Measurements from ENCODE around the gene SEPTIN2. TPM values are rescaled to one million over a fixed set of nuclear protein-coding genes. Genes with fewer than 3 reads are reported as not detected.
A peak's percentile ranks its signal among the peaks of the same experiment; 100 is the strongest.

The SEPTIN2 gene
- total RNA-seq, 1 experiment from 2014 or later = 271 TPM

DNA sequence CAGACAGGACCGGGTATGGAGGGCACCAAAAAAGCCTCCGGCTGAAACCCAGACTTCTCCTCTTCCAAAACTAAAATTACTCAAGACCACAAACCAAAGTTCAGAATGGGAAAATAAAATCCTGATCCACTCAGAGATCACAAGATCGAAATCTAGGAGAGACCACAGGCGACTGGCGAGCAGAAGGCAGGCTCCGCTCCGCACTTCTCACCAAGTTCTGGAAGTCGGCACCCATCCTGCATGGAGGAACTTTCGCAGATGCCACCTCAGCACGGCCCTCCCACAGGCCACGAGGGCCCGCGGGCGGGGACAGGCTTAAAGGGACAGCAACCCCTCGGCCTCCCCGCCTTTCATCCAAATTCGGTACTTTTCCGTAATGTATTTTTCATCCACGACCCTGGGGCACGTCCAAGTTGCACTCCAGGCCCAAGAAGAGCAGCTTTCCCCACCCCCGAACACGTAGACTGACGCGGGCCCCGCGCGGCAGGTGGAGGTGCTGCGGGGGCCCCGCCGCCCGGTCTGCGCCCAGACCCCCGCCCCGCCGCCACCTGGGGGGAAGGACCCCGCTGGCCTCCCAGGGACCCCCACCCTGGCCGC, 43.9 kb upstream of the SEPTIN2 start:
- Mint-ChIP-seq H3K27me3 (ENCODE audit: insufficient read depth, unreplicated experiment) (no peaks in the 10 kb centered on the region), H3K27ac (ENCODE audit: low read depth, unreplicated experiment) (peak overlapping the region; percentile 88), H3K9me3 (ENCODE audit: unreplicated experiment) (peaks cover 14% of the 10 kb centered on the region), H3K4me1 (ENCODE audit: insufficient read depth, unreplicated experiment) (peaks cover 48% of the 10 kb centered on the region), H3K36me3 (ENCODE audit: insufficient read depth, unreplicated experiment) (peaks cover 56% of the 10 kb centered on the region), H3K4me3 (ENCODE audit: unreplicated experiment) (peak overlapping the region; percentile 92)
- intact Hi-C loops (cut with micrococcal nuclease) = loop anchor here (2.0 kb wide), 1 partner anchor 43 kb away; the partner anchor contains the start of genes HDLBP and SEPTIN2
- BruUV-seq (replicated peaks) = no TSS peak
- TF ChIP-seq, protein P1, sequence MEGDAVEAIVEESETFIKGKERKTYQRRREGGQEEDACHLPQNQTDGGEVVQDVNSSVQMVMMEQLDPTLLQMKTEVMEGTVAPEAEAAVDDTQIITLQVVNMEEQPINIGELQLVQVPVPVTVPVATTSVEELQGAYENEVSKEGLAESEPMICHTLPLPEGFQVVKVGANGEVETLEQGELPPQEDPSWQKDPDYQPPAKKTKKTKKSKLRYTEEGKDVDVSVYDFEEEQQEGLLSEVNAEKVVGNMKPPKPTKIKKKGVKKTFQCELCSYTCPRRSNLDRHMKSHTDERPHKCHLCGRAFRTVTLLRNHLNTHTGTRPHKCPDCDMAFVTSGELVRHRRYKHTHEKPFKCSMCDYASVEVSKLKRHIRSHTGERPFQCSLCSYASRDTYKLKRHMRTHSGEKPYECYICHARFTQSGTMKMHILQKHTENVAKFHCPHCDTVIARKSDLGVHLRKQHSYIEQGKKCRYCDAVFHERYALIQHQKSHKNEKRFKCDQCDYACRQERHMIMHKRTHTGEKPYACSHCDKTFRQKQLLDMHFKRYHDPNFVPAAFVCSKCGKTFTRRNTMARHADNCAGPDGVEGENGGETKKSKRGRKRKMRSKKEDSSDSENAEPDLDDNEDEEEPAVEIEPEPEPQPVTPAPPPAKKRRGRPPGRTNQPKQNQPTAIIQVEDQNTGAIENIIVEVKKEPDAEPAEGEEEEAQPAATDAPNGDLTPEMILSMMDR (IDR thresholded peaks at IDR 0.05; ENCODE audit: unreplicated experiment) = no peak
- ChIA-PET CTCF (no interaction called here), POLR2A (interaction anchor here (0.8 to 5.5 kb wide), 7 partner anchors 8 to 46 kb away, joined by 3 to 38 read pairs (median 5); partner anchors contain the start of genes HDLBP and SEPTIN2)
- DNase-seq (ENCODE audit: unreplicated experiment) = peak; percentile 83

DNA sequence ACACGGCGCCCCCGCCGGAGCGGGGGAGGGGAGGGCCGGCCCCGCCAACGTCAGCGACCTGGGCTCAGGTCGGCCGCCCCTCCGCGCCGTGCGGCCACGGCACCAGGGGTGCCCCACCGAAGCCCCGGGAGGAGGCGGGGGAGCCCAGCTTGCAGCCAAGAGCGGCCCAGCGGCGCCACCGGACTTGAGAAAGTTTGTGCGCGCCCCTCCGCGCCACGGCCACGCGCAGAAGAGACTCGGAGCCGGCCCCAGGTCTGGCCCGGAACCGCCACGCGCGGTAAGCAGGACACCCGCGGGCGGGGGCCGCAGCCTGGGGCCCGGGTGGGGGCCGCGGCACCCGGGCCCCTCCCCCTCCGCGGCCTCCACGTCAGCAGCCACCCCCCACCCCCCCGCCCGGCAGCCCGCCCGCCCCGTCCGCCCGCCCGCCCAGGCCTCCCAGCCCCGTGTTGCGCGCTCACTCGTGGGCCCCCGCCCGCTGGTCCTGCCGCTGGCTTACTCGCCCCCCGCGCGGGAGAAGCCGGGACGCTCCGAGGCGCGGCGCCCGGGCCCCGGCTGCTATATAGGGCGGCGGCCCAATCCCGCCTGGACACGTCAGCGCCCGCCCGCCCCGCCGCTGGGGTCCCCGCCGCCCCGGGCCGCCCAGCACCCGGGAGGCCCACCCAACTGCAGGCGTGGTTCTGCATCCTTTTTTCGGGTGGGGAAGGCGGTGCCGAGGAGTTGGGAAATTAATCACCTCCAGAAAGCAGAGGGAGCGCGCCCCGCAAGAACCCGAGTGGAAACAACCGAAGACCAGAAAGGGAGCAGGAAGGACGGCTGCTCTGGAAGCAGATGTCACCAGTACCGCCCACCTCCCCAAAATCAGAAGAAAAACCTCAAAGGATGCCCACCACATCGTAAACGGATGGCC, 43.2 kb upstream of the SEPTIN2 start:
- CTCF ChIA-PET = no interaction called here
- Mint-ChIP-seq H3K4me1 (ENCODE audit: insufficient read depth, unreplicated experiment) (peaks cover 44% of the 10 kb centered on the region), H3K27me3 (ENCODE audit: insufficient read depth, unreplicated experiment) (no peaks in the 10 kb centered on the region), H3K36me3 (ENCODE audit: insufficient read depth, unreplicated experiment) (peaks cover 54% of the 10 kb centered on the region), H3K9me3 (ENCODE audit: unreplicated experiment) (peaks cover 14% of the 10 kb centered on the region), H3K4me3 (ENCODE audit: unreplicated experiment) (peak overlapping the region; percentile 92), H3K27ac (ENCODE audit: low read depth, unreplicated experiment) (peak overlapping the region; percentile 88)
- TF ChIP-seq, protein P1 (IDR thresholded peaks at IDR 0.05; ENCODE audit: unreplicated experiment) = no peak
- peak; percentile 40 for DNase-seq (ENCODE audit: unreplicated experiment)
- intact Hi-C loops (cut with micrococcal nuclease) = loop anchor here (2.0 kb wide), 1 partner anchor 42 kb away; the partner anchor contains the start of genes HDLBP and SEPTIN2
- no TSS peak for BruUV-seq (replicated peaks)
- POLR2A ChIA-PET = interaction anchor here (0.8 to 5.5 kb wide), 6 partner anchors 8 to 46 kb away, joined by 3 to 38 read pairs (median 4); partner anchors contain the start of genes HDLBP and SEPTIN2

DNA sequence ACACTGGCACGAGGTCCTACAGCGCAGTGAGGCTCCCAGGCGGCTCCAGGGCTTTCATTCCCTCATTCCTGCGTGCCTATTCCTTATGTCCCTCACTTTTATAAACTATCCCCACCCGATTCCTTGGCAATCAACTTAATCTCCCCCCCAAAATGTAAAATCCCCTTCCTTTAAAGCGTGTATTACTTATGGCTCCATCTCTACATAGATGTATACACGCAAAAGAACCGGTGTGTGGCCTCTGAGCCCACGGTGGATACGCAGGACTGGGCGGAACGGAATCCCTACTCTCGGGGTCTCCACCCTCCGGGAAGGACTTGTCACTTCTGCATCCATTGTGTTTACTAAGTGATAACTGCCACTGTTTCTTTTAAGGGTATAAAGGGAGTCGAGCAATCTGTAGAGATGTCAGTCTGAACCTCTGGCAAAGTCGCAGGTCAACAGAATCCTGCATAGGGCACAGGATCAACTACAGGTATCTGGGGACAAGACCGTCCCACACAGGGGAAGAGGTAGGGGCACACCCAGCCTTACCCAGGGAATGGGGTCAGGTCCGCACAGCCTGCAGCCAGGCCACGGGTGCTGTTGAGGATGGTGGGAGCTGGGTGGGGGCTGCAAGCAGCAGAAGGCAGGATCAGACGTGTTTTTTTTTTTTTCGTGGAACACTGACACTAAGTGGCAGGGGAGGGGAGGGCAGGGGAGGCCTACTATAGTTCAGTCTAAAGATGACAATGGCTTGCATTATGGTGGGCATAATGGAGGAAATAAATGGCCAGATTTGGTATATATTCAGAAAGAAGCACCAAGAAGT, 42.3 kb upstream of the SEPTIN2 start:
- Mint-ChIP-seq H3K4me3 (ENCODE audit: unreplicated experiment) (peak overlapping the region; percentile 92), H3K4me1 (ENCODE audit: insufficient read depth, unreplicated experiment) (peaks cover 41% of the 10 kb centered on the region), H3K27me3 (ENCODE audit: insufficient read depth, unreplicated experiment) (no peaks in the 10 kb centered on the region), H3K9me3 (ENCODE audit: unreplicated experiment) (peaks cover 14% of the 10 kb centered on the region), H3K36me3 (ENCODE audit: insufficient read depth, unreplicated experiment) (peaks cover 54% of the 10 kb centered on the region), H3K27ac (ENCODE audit: low read depth, unreplicated experiment) (no peak overlapping the region)
- TSS peak; percentile 79 for BruUV-seq (replicated peaks)
- TF ChIP-seq, protein P1 (IDR thresholded peaks at IDR 0.05; ENCODE audit: unreplicated experiment) = no peak
- intact Hi-C loops (cut with micrococcal nuclease) = loop anchor here (2.0 kb wide), 1 partner anchor 41 kb away; the partner anchor contains the start of genes HDLBP and SEPTIN2
- CTCF ChIA-PET = interaction anchor here (0.6 kb wide), 1 partner anchor 16 kb away, joined by 6 read pairs; no protein-coding TSS in a partner anchor
- POLR2A ChIA-PET = no interaction called here
- DNase-seq (ENCODE audit: unreplicated experiment) = no peak

All from MCF 10A (cell line).